ENCODE results near the gene ZKSCAN2.

DNA sequence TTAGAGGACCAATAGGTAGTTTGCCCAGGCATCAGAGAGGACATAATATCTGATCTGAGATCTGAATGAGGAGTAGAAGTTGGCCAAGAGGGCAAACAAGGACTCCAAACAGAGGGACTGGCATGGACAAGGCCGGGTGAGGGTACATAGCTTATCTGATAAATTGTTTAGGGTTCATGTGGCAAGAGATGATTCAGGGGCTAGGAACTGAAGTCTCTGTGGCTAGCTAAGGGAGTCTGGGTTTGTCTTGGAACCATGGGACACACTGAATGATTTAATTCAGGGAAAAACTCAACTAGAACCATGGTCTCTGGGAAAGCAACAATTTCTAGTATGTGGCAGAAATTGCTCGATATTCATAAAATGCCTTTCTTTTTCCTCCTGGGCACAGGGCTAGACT lies 45.0 kb downstream of the ZKSCAN2 start:
- TF ChIP-seq, protein P1, sequence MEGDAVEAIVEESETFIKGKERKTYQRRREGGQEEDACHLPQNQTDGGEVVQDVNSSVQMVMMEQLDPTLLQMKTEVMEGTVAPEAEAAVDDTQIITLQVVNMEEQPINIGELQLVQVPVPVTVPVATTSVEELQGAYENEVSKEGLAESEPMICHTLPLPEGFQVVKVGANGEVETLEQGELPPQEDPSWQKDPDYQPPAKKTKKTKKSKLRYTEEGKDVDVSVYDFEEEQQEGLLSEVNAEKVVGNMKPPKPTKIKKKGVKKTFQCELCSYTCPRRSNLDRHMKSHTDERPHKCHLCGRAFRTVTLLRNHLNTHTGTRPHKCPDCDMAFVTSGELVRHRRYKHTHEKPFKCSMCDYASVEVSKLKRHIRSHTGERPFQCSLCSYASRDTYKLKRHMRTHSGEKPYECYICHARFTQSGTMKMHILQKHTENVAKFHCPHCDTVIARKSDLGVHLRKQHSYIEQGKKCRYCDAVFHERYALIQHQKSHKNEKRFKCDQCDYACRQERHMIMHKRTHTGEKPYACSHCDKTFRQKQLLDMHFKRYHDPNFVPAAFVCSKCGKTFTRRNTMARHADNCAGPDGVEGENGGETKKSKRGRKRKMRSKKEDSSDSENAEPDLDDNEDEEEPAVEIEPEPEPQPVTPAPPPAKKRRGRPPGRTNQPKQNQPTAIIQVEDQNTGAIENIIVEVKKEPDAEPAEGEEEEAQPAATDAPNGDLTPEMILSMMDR (IDR thresholded peaks at IDR 0.05; ENCODE audit: low read length) = no peak
- TF ChIP-seq EZH2 (optimal IDR thresholded peaks at IDR 0.05; ENCODE audit: low read depth, low read length) (no peak), EZH2phosphoT487 (IDR thresholded peaks at IDR 0.05; ENCODE audit: low read length) (no peak)
